ENCODE measurements around the gene ALOX12B.

ALOX12B gene

DNA sequence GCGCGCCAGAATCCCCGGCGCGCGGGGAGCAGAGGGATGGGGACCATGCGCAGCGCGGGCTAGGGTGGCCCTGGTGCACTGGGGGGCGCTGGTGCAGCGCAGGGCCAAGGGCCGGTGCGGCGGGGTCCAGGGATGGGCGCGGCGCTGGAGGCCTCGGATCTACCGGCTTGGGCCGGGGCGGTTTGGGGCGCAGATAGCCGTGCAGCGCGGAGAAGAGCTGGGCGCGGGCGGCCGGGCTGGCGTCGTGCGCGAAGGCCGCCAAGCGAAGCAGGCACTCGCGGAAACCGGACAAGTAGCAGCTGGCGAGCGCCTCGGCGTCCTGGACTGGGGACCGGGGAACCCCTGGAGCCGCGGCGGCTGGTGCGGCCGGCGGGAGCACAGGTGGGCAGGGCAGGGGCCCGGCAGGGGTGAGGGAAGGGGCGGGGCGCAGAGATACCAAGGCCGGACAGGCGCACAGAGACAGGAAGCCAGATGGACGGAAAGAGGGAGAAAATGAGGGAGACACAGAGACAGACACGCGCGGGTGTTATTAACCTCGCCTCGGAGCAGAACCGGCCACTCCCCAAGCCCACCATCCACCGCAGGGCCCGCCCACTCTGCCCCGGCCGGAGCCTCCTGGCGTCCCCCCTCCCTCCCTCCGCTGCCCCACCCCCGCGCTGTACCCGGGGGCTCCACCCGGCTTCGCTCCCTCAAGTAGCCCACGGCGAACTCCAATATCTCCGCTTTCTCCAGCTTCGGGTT is 34.3 kb upstream of the ALOX12B start:
- TF ChIP-seq, protein P1, sequence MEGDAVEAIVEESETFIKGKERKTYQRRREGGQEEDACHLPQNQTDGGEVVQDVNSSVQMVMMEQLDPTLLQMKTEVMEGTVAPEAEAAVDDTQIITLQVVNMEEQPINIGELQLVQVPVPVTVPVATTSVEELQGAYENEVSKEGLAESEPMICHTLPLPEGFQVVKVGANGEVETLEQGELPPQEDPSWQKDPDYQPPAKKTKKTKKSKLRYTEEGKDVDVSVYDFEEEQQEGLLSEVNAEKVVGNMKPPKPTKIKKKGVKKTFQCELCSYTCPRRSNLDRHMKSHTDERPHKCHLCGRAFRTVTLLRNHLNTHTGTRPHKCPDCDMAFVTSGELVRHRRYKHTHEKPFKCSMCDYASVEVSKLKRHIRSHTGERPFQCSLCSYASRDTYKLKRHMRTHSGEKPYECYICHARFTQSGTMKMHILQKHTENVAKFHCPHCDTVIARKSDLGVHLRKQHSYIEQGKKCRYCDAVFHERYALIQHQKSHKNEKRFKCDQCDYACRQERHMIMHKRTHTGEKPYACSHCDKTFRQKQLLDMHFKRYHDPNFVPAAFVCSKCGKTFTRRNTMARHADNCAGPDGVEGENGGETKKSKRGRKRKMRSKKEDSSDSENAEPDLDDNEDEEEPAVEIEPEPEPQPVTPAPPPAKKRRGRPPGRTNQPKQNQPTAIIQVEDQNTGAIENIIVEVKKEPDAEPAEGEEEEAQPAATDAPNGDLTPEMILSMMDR (IDR thresholded peaks at IDR 0.05; ENCODE audit: insufficient read depth, low read length, poor library complexity, severe bottlenecking): peak; percentile 45
- no peak for TF ChIP-seq EZH2phosphoT487 (conservative IDR thresholded peaks at IDR 0.05; ENCODE audit: low read length)
- H3K4me2 ChIP-seq (ENCODE audit: low read depth, low read length, poor library complexity, severe bottlenecking): peak overlapping the region; percentile 98
- peaks cover 26% of the 10 kb centered on the region for H3F3A ChIP-seq (ENCODE audit: insufficient read depth)
- H3K27me3 ChIP-seq (ENCODE audit: low read length): no peaks in the 10 kb centered on the region
- H3K36me3 ChIP-seq (ENCODE audit: low read length): no peaks in the 10 kb centered on the region
- H3K9me3 ChIP-seq (ENCODE audit: insufficient read depth, low read length): no peaks in the 10 kb centered on the region
- no peak overlapping the region for H3K27ac ChIP-seq (ENCODE audit: low read depth, low read length)
- H4K20me1 ChIP-seq (ENCODE audit: low read depth, low read length): no peaks in the 10 kb centered on the region
- H3K79me2 ChIP-seq (ENCODE audit: insufficient read depth, low read length): no peaks in the 10 kb centered on the region
- peak overlapping the region; percentile 15 for H2AFZ ChIP-seq (ENCODE audit: low read depth, low read length, severe bottlenecking)
- peak overlapping the region; percentile 59 for H3K4me3 ChIP-seq (ENCODE audit: insufficient read depth, low read length, poor library complexity, severe bottlenecking)
- no peaks in the 10 kb centered on the region for H3K9me2 ChIP-seq (replicated peaks; ENCODE audit: insufficient read depth, low read length)
- peak overlapping the region; percentile 48 for H3K9ac ChIP-seq (ENCODE audit: low read length)

DNA sequence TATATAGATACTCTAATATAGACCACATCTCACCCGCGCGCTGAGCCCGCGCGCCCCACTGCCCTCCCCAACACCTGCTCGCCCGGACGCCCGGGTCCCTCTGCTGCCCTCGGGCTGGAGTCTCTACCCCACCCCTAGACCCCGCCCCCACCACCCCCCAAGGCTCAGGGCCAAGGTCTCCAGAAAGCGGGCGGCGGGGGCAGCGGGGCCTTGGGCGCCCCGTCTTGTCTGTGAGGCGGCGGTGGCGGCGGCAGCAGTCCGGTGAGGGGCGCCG is 33.8 kb upstream of the ALOX12B start:
- peak overlapping the region; percentile 98 for H3K4me2 ChIP-seq (ENCODE audit: low read depth, low read length, poor library complexity, severe bottlenecking)
- H3F3A ChIP-seq (ENCODE audit: insufficient read depth): peaks cover 24% of the 10 kb centered on the region
- H3K79me2 ChIP-seq (ENCODE audit: insufficient read depth, low read length): no peaks in the 10 kb centered on the region
- H3K9ac ChIP-seq (ENCODE audit: low read length): peak overlapping the region; percentile 48
- TF ChIP-seq, protein P1 (IDR thresholded peaks at IDR 0.05; ENCODE audit: insufficient read depth, low read length, poor library complexity, severe bottlenecking): no peak
- no peak for TF ChIP-seq EZH2phosphoT487 (conservative IDR thresholded peaks at IDR 0.05; ENCODE audit: low read length)
- H3K36me3 ChIP-seq (ENCODE audit: low read length): no peaks in the 10 kb centered on the region
- H3K27me3 ChIP-seq (ENCODE audit: low read length): no peaks in the 10 kb centered on the region
- no peak overlapping the region for H3K27ac ChIP-seq (ENCODE audit: low read depth, low read length)
- H3K9me3 ChIP-seq (ENCODE audit: insufficient read depth, low read length): no peaks in the 10 kb centered on the region
- H4K20me1 ChIP-seq (ENCODE audit: low read depth, low read length): no peaks in the 10 kb centered on the region
- H2AFZ ChIP-seq (ENCODE audit: low read depth, low read length, severe bottlenecking): no peak overlapping the region
- H3K9me2 ChIP-seq (replicated peaks; ENCODE audit: insufficient read depth, low read length): no peaks in the 10 kb centered on the region
- H3K4me3 ChIP-seq (ENCODE audit: insufficient read depth, low read length, poor library complexity, severe bottlenecking): peak overlapping the region; percentile 59

DNA sequence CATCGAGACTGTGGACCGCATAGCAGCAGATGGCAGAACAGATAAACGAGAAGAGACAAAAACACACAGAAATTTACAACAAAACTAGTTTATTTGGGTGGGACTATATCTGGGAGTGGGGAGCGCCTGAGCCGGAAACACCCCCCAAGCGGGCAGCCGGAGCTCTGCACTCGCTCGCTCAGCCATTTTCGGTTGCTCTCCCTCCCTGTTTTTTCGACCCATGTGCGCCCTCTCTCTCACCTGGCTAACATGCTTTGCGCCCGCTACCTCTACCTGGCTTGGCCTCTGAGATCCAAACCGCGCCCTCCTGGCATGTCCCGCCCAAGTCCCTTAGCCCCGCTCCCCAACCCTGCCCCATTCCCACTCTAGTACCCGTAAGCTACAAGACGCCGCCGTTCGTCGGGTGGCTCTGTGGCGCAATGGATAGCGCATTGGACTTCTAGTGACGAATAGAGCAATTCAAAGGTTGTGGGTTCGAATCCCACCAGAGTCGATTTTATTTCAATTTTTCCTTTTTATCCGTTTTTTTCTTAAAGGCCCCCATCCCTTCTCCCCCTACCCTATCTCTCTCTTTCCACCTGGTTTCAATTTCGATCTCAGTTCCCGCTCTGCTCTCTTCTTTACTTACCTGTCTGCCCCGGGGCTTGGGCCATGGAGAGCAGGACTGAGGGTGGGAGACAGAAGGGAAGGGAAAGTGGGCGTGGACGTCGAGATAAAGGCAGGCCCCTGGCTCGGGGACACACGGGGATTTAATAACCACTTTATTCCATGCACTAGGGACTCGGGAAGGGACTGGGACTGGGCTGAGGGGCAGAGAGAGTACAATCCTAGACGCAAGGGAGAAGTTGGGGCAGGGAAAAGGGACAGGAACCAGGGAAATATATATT is 33.2 kb upstream of the ALOX12B start:
- Histone ChIP-seq H3K9ac (ENCODE audit: low read length) (peak overlapping the region; percentile 44; the same call in 1 of the 2 replicates), H3K27me3 (ENCODE audit: low read length) (no peaks in the 10 kb centered on the region), H3F3A (ENCODE audit: insufficient read depth) (peaks cover 24% of the 10 kb centered on the region), H3K4me2 (ENCODE audit: low read depth, low read length, poor library complexity, severe bottlenecking) (peak overlapping the region; percentile 98), H3K4me3 (ENCODE audit: insufficient read depth, low read length, poor library complexity, severe bottlenecking) (peak overlapping the region; percentile 59), H3K9me3 (ENCODE audit: insufficient read depth, low read length) (no peaks in the 10 kb centered on the region), H3K27ac (ENCODE audit: low read depth, low read length) (peak overlapping the region; percentile 39; the same call in 1 of the 2 replicates), H3K79me2 (ENCODE audit: insufficient read depth, low read length) (no peaks in the 10 kb centered on the region), H3K9me2 (replicated peaks; ENCODE audit: insufficient read depth, low read length) (no peaks in the 10 kb centered on the region), H4K20me1 (ENCODE audit: low read depth, low read length) (no peaks in the 10 kb centered on the region), H2AFZ (ENCODE audit: low read depth, low read length, severe bottlenecking) (no peak overlapping the region), H3K36me3 (ENCODE audit: low read length) (no peaks in the 10 kb centered on the region)
- TF ChIP-seq, protein P1 (IDR thresholded peaks at IDR 0.05; ENCODE audit: insufficient read depth, low read length, poor library complexity, severe bottlenecking): no peak
- no peak for TF ChIP-seq EZH2phosphoT487 (conservative IDR thresholded peaks at IDR 0.05; ENCODE audit: low read length)
